Measurements from ENCODE around the gene MYL6. TPM values are rescaled to one million over a fixed set of nuclear protein-coding genes. Genes with fewer than 3 reads are reported as not detected.

Gene MYL6
- total and polyA plus RNA-seq, 9 of the 15 experiments (the other 6 are each of a cell fraction or from before 2014, with no cell fraction given): 557 to 1,664 (median 958) TPM

DNA sequence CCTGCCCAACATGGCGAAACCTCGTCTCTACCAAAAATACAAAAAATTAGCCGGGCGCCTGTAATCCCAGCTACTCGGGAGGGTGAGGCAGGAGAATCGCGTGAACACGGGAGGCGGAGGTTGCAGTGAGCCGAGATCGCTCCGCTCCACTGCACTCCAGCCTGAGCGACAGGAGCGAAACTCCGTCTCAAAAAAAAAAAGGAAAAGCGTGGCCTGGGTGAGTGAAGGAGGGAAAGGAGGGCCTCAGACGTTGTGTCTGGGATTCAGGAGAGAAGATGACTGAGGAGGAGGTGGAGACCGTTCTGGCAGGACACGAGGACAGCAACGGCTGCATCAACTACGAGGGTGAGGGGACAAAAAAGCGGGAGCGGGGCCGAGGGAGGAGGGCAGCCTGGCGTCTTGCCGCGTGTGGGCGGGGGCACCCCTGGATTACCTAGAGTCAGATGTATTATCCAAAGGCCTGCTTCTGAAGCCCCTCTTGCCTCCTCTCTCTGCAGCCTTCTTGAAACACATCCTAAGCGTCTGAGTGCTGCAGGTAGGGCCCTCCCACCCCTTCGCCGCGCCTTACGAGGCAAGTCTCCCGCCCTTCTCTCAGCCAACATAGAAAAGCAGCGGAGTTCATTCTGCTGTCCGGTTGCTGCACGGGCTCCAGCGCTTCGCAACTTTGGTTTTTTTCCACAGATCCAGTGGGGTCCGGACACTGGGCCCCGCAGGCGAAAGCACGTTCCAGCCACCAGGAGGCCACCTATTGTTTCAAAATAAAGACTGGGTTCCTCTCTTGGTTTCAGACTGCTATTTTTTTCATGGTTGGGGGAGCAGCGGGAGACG is 744 bp upstream of the MYL6 start (continued):
- TF ChIP-seq RBBP5 (IDR thresholded peaks at IDR 0.05; ENCODE audit: borderline replicate concordance, insufficient read depth, low read length, poor library complexity, severe bottlenecking) (no peak), PTTG1 (tag; IDR thresholded peaks at IDR 0.05; ENCODE audit: low read depth) (no peak), FOS (IDR thresholded peaks at IDR 0.05; ENCODE audit: extremely low read depth, insufficient read length) (no peak), ZNF507 (tag; conservative IDR thresholded peaks at IDR 0.05) (no peak), ZNF589 (CRISPR knock-in tag; IDR thresholded peaks at IDR 0.05; ENCODE audit: low read depth) (no peak), ZNF586 (CRISPR knock-in tag; conservative IDR thresholded peaks at IDR 0.05) (no peak), IFI16 (CRISPR knock-in tag; IDR thresholded peaks at IDR 0.05) (no peak), BMI1 (IDR thresholded peaks at IDR 0.05; ENCODE audit: low read length) (no peak), THRAP3 (IDR thresholded peaks at IDR 0.05; ENCODE audit: borderline replicate concordance) (no peak), EZH2 (IDR thresholded peaks at IDR 0.05; ENCODE audit: borderline replicate concordance, low read depth, low read length) (no peak), ZC3H4 (CRISPR knock-in tag; IDR thresholded peaks at IDR 0.05; ENCODE audit: borderline replicate concordance) (no peak), PCBP2 (IDR thresholded peaks at IDR 0.05; ENCODE audit: low read depth, low read length, poor library complexity, severe bottlenecking) (no peak), SMAD4 (CRISPR knock-in tag; conservative IDR thresholded peaks at IDR 0.05) (0 out of 2 replicates have a peak, but pooled peaks have one; percentile 54), PHB (CRISPR knock-in tag; IDR thresholded peaks at IDR 0.05) (no peak), MCM7 (IDR thresholded peaks at IDR 0.05) (no peak), ZNF764 (CRISPR knock-in tag; IDR thresholded peaks at IDR 0.05; ENCODE audit: low read depth) (no peak), U2AF1 (optimal IDR thresholded peaks at IDR 0.05; ENCODE audit: low read depth, low read length) (no peak), SAFB2 (IDR thresholded peaks at IDR 0.05; ENCODE audit: borderline replicate concordance, low read depth, low read length, severe bottlenecking) (no peak), LEF1 (IDR thresholded peaks at IDR 0.05) (no peak)
- TF ChIP-seq, protein P1, sequence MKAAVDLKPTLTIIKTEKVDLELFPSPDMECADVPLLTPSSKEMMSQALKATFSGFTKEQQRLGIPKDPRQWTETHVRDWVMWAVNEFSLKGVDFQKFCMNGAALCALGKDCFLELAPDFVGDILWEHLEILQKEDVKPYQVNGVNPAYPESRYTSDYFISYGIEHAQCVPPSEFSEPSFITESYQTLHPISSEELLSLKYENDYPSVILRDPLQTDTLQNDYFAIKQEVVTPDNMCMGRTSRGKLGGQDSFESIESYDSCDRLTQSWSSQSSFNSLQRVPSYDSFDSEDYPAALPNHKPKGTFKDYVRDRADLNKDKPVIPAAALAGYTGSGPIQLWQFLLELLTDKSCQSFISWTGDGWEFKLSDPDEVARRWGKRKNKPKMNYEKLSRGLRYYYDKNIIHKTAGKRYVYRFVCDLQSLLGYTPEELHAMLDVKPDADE (conservative IDR thresholded peaks at IDR 0.05; ENCODE audit: control insufficient read depth, low read depth, low read length): no peak
- TF ChIP-seq, protein P2, sequence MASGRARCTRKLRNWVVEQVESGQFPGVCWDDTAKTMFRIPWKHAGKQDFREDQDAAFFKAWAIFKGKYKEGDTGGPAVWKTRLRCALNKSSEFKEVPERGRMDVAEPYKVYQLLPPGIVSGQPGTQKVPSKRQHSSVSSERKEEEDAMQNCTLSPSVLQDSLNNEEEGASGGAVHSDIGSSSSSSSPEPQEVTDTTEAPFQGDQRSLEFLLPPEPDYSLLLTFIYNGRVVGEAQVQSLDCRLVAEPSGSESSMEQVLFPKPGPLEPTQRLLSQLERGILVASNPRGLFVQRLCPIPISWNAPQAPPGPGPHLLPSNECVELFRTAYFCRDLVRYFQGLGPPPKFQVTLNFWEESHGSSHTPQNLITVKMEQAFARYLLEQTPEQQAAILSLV (tag; IDR thresholded peaks at IDR 0.05): no peak

All from K562 (cell line).